Activated naive CD4-positive, alpha-beta T cell treated with anti-CD3 and anti-CD28 coated beads, Interleukin-2, amount 50 U/mL, for 16 hours (primary cell): ENCODE measurements around the gene SOX6.

Experiments
- DNase-seq: peaks from one replicate; pipeline ENCODE4 v3.0.0-alpha.2; 2020

Gene SOX6

DNA sequence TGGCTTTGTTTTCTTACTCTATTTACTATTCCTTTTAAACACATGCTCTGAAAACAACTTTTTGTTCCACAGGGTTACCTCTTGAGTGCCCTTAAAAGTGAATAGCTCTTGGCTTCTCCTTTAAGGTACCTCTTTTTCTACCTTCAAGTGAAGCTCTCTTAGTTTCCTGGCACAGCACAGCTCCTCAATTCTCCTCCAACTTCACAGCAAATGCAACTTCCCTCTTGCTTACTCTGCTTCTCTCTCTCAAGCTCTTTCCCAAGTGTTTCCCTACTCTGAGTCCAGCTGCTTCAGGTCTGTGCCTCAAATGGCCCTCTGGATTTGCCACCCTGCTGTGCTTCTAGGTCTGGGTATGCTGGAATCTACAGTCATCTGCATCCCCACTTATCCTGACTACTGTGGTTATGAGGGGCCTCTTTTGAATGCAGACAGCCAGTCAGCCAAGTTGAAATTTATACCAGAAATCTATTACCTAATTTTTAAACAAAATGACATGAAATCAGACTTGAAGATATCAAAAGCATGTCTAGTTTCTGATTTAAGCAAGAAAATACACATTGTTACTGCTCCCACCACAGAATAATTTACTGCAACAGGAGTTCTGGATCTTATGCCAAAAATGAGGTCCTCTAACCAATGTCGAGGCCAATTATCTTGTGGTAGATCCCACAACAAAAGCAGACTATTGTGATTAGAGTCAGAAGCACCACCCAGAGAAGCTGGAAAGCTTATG lies 371.1 kb downstream of the SOX6 start:
- no peak for DNase-seq

- no peak for DNase-seq
These were observed 375.1 kb downstream of the SOX6 start for GRCh38 chr11:15981292-15981691.

- no peak for DNase-seq
These were observed 379.2 kb downstream of the SOX6 start for GRCh38 chr11:15977116-15977515.

DNA sequence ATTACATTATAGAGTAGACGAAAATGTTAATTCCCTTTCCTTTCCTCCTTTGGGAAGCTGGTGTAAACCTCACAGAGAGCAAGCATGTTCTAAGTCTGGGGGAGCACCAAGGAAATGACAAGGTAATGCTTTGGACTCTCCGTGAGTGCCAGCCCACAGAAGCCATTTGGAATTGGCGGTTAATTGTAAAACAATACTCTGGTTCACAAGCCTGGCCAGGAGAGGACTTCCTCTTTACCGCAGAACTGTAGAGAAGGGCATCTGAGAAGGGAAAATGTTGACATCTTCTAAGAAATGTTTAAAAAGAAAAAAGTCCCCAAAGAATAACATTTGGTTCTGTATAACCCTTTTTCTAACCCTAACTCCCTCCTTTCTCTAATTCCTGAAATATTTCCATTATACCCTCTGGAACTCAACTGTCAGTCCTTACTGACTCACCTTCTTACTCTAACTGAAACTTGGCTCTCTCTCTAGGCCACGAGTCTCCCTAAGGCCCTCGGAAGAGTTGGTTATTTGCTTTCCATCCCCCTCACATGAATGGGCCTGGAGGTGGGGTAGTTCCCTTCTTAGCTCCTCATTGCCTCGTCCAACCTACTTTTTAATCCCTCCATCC lies 379.8 kb downstream of the SOX6 start:
- no peak for DNase-seq

DNA sequence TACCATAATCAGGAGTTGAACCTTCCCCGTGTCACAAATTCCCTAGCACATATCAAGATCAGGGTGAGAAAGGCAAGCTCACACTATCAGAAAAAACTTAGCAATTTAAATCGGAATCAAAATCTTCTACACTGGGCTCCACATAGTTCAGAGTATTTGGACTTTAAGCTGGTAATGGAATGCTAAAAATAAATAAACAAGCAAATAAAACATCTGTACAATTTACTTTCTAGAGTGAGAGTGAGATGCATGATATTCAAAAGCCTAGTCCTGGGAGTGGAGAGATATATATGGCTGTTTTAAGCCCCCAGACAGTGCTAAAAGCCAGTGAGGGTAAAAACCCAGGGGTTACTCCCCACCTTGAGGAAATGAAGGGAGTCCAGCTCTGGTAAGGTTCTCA lies 380.6 kb downstream of the SOX6 start:
- no peak for DNase-seq

- DNase-seq = no peak
These were observed 383.5 kb downstream of the SOX6 start for GRCh38 chr11:15972838-15973237.

- no peak for DNase-seq
These were observed 385.2 kb downstream of the SOX6 start for GRCh38 chr11:15971215-15971546.

DNA sequence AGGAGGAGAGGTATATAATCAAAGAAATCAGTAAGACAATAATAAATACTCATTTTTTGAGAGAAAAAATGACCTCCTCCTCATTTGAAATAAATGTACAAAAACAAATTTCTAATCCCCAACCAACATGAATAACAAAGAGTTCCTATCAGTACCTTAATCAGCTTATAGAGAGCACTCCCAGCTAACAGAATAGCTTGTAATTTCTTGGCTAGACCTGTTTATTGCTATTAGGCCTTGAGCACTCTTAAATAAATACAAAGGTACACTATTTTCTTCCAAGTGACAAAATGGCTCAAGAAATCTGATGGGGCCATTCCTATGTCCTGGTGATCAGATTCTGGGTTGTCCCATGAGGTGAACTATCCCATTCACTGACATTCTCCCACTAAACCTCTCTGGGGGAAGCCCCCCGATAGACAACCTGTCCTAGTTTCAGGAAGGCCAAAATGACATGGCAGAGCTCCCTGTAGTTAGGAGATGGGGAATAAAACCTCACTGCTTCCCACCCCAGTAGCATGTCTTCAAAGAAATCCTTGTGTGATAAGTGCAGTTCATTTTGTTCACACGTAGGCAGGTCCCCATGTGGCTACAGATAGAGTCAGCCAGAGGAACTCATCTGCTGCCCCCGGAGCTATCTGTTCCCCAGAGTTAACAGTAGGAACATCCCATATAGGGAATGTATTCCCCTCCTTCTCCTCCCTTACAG lies 385.7 kb downstream of the SOX6 start:
- no peak for DNase-seq

DNA sequence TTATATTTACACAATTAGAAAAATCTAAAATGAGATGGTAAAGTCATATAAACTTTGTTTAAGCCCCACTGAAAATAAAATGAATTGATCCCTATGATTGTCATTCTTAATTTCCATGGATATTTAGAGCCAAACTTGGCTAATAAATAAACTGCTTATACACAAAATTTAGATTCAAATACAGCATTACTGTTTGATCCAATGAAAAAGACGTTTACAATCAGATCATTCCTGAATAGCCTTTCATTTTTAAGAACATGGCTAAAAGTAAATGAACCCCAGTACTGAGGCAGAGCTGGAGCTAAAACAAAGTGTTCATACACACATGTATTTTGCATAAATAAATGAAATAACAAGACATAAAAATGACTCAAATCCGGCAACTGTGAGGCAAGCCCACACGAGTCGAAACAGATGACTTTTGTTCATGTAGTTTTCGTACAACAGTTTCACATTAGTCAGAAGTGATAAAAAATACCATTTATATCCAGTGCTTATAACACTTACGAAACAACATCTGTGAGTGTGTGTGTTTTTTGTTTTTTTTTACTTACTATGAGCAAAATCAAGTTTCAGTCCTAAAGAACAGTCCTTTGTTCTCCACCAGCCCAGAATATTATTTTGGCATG lies 386.5 kb downstream of the SOX6 start:
- no peak for DNase-seq

DNA sequence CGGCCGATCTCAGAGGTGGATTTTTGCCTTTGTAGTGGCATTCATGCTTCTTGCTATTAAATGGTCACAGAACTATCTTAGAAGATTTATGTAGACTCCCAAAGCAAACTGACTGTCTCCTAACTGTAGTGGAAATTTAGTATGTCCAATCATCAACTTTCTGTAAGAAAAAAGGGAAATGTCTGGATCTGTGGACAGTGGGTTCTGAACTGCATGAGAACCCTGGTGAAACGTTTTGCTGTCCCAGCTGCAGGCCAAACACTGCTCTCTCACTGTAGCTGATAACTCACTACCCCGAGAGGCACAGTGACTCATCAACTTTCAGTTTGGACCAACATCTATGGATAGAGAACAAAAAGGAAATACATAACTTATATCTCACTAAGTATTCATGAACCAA lies 387.1 kb downstream of the SOX6 start:
- no peak for DNase-seq

GRCh38 chr11:15968461-15969130 lies 387.8 kb downstream of the SOX6 start:
- DNase-seq = no peak

- no peak for DNase-seq
These were observed 388.4 kb downstream of the SOX6 start for GRCh38 chr11:15967966-15968365.

DNA sequence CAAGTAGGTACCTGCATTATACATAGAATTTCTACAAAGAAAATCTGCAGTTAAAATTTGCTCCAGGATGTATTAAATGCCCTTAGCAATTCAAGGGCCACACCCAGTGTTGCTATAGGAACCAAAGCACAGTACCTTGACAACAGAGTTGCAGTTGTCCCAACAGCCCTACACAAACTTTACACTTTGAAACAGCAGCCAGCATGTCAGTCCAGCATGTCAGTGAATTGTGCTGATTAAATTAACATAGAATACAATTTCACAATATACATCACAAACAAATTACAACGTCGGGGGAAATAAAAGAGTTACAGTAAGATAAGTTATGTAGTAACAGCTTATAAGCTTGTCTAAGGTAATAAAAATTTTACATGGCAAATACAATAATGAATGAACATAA lies 389.2 kb downstream of the SOX6 start:
- no peak for DNase-seq

DNA sequence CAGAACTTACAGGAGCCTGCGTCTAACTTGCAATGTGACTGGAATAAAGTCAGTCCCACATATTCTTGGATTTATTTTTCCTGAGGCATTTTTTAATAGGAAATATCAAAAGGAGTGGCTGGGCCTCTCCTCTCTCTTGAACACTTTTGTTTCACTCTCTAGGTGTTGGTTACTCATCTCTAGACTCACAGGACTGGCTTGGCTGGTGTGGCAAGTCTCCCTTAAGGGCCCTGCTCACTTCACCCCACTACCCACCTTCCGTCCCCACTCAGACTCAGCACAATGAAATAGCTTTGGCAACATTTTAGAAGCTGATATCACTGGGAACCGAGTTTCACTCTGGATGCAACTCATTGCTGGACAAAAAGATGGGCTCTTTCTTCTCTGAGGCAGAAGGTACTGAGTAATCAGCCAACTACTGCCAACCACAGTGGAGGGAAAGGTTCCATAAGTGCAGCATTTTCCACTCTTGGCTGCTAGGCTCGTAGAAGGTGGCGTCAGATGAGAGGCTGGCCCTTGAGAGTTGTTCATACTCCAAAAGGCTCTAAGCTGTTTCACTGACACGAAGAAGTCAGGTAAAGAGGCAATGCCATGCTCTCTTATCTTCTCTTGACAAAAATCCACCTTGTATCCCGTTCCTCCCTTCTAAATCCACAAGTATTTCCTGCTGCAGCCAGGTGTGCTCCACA lies 390.6 kb downstream of the SOX6 start:
- no peak for DNase-seq

- no peak for DNase-seq
These were observed 393.1 kb downstream of the SOX6 start for GRCh38 chr11:15963266-15963665.

DNA sequence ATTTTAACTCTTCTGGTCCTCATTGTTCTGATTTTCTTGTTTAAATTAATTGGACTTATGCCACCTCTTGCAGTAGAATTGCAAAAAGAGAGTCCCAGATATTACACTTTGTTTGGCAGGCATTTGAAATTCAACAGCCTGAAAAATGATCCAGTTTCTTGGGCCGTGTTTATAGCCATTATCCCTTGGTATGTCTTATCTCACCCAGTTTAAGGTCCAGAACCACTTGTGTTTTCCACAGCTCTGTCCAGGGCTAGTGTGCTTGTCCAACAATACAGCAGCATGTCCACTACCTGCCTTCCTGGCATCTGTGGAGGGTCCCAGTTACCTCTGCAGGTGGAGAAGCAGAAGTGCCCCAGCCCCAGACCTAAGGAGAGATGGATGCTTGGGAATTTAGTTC lies 397.4 kb downstream of the SOX6 start:
- no peak for DNase-seq

DNA sequence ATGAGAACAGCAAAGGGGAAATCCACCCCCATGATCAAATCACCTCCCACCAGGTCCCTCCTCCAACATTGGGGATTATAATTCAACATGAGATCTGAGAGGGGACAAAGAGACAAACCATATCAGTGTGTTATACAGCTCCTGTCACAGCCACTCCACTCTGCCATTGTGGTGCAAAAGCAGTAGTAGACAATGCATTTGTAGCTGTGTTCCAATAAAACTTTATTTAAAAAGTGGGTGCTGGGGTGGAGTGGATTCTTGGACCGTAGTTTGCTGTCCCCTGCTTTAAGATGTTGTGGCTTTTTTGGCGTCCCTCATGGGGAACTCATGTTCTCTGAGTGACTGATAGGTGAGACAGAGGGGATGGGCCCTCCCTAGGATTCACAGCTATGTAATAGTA lies 399.1 kb downstream of the SOX6 start:
- no peak for DNase-seq

- no peak for DNase-seq
These were observed 400.0 kb downstream of the SOX6 start for GRCh38 chr11:15956302-15956701.

- DNase-seq = no peak
These were observed 400.8 kb downstream of the SOX6 start for GRCh38 chr11:15955595-15955994.

GRCh38 chr11:15947681-15948648 lies 408.4 kb downstream of the SOX6 start:
- DNase-seq = no peak

GRCh38 chr11:15945726-15946125 lies 410.6 kb downstream of the SOX6 start:
- no peak for DNase-seq

GRCh38 chr11:15944460-15944859 lies 411.9 kb downstream of the SOX6 start:
- no peak for DNase-seq
